Fibroblast of lung (primary cell): ENCODE measurements around the gene ST6GALNAC6.

Experiments used
- EZH2 ChIP-seq: IDR thresholded peaks from 2 replicates; pipeline ENCODE4 v1.5.1; 2012; ENCODE audit warnings: low read length, control low read depth, mild to moderate bottlenecking; ENCODE audit errors: missing control alignments
- TF ChIP-seq, protein P1 (sequence below), 2 donors: IDR thresholded peaks in 1 of 2; conservative IDR thresholded peaks in 1 of 2; 1 replicate in 1 of 2; 2 replicates in 1 of 2; pipeline ENCODE4 v1.5.1; 2011 to 2012; ENCODE audit warnings: low read length in 2 of 2, control low read depth in 1 of 2, inconsistent platforms in 1 of 2, low read depth in 1 of 2, mild to moderate bottlenecking in 1 of 2

DNA sequence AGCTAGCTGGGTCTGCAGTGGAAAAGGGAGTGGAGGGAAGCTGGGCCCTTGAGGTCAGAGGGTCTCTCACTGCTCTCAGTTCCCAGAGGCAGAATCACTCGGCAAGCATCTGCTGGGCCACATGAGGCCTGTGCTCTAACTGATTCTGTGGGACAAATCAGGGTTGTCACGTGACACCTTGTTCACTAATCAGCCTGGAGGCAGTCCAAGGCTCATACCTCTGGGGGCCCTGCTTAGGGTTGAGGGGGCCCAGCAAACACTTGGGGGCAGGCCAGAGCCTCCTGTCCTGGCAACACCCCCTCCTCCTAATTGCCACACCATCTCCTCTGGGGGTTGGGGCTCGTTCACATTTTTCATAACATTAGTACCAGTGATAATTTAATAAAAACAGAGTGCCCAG, 47.3 kb upstream of the ST6GALNAC6 start:
- TF ChIP-seq, protein P1, sequence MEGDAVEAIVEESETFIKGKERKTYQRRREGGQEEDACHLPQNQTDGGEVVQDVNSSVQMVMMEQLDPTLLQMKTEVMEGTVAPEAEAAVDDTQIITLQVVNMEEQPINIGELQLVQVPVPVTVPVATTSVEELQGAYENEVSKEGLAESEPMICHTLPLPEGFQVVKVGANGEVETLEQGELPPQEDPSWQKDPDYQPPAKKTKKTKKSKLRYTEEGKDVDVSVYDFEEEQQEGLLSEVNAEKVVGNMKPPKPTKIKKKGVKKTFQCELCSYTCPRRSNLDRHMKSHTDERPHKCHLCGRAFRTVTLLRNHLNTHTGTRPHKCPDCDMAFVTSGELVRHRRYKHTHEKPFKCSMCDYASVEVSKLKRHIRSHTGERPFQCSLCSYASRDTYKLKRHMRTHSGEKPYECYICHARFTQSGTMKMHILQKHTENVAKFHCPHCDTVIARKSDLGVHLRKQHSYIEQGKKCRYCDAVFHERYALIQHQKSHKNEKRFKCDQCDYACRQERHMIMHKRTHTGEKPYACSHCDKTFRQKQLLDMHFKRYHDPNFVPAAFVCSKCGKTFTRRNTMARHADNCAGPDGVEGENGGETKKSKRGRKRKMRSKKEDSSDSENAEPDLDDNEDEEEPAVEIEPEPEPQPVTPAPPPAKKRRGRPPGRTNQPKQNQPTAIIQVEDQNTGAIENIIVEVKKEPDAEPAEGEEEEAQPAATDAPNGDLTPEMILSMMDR (conservative IDR thresholded peaks at IDR 0.05 in 1 of 2, IDR thresholded peaks at IDR 0.05 in 1 of 2; ENCODE audit: low read depth in 1 of 2, low read length in 2 of 2) = no peak
- no peak for TF ChIP-seq EZH2
